ENCODE results near the gene EOGT.

EOGT gene

DNA sequence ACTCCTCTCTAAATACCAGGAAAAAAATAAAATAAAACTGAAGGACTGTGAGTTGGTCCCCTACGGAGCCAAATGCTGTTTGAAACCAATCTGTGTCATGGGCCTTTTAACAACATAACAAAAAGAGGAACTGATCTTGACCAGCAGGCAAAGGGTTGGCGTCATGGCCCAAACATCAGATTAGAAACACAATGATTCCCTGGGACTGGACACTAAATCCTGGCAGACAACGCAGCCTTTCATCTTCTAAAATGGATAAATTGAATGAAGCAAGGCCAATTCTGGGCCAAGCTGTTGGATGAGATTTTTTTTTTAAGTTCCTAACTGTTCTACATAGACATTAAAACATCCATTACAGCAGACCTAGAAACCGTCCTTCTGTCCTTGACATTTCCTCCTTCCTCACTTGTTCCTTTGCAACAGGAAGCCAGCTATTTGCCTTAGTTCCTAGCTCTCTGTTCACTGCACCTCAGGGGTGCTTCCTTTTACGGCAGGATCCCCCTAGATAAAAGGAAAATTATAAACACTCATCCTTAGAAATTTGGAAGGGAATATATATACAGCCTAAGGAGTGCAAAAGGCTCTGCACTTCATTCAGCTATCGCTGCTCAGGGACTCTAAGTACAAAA is 59.6 kb downstream of the EOGT start:
- no peak for DNase-seq

DNA sequence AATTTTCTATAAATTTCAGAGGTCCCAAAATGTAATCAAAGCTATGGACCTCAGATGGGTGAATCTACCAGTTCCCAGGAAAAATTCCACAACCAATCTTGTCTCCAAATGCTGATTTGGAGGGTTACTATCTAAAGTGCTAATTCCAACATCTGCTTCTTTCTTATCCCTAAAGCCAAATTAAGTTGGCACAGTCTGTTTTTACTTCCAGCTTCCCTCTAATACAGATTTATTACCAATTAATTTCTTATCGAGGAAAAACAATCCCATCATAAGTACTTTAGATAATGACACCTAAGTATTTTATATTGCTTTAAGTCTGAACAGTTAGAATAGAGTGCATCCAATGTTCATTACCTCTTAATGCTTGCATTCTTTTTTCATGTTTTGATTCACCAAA is 68.3 kb downstream of the EOGT start:
- no peak for DNase-seq

DNA sequence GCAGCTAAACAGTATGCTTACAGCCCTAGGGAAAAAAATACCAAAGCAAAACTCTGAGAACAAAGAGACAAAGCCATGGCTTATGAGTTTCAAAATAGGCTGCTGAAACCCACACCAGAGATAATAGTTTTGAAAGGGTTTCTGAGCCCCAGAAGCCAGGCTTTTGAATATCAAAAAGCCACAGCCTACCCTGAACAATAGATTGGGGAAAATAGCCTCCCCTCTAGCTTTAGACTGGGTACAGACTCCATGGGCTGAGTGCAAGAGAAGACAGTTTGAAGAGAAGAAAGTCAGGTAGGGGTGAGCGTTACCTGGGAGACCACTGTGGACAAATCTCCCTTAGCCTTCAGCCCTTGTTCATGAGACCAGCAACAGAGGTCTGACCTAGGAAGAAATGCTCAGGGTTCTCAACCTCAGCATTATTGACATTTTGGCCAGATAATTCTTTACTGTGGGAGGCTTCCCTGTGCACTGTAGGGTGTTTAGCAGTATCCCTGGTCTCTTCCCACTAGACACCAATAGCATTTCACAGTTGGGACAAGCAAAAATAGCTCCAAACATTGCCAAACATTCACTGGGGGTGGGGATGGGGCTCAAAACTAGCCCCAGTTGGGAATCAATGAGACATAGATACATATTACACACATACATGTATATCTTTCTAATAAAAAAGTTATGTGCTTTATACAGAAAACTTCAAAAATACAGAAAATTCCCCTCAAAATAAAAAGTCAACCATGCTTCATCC is 69.6 kb downstream of the EOGT start:
- DNase-seq: no peak

DNA sequence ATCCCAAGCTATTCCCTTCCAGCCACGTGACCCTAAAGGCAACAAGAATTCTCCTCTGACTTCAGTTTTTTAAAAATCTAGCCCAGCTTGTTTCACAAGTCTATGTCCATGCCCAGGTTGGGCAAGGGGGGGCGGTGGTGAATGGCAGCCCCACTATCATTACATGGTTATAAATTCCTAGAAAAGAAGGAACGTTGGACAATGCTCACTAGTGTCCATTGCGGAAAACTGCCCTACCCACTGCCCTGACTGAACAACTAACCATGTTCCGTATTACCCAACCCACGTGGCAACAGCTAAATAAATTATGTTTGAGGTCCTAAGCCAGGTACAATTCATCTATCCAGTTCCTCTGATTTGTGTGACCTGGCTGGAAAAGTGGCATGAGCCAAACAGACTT is 72.4 kb downstream of the EOGT start:
- no peak for DNase-seq

GRCh38 chr3:68936856-68937255 is 76.6 kb downstream of the EOGT start:
- no peak for DNase-seq

DNA sequence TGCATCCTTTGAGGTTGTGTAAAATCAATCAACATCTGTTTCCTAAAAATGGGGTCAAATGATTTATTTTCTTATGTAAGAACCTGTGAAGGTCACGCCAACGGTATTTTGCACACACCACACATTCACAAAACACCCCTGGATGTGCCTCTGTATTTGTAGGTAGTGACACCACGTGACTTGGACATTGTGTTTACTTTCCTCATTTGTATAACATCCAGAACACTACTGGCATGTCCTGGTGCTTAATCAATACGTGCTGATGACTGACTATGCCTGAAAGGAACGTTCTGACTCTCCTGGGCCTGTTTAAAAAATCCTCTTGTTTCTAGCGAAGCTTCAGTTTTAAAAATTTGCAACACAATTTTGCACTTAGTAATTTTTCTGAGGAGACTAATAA is 77.7 kb downstream of the EOGT start:
- no peak for DNase-seq

- no peak for DNase-seq
Measured at GRCh38 chr3:68931406-68932149, 81.9 kb downstream of the EOGT start.
